GM18867 (cell line): ENCODE measurements around the gene RBM42.
"Not testable (repeated sequence)": the region's sequence is repeated elsewhere in the genome, so short reads cannot be mapped to it uniquely, and the experiment has no call there.

Experiments
- ATAC-seq: cut with Tn5 transposase; IDR thresholded peaks from one replicate; pipeline ENCODE4 v1.9.1; 2021; ENCODE audit warnings: mild to moderate bottlenecking, moderate library complexity; ENCODE audit not compliant: unreplicated experiment

RBM42 gene

DNA sequence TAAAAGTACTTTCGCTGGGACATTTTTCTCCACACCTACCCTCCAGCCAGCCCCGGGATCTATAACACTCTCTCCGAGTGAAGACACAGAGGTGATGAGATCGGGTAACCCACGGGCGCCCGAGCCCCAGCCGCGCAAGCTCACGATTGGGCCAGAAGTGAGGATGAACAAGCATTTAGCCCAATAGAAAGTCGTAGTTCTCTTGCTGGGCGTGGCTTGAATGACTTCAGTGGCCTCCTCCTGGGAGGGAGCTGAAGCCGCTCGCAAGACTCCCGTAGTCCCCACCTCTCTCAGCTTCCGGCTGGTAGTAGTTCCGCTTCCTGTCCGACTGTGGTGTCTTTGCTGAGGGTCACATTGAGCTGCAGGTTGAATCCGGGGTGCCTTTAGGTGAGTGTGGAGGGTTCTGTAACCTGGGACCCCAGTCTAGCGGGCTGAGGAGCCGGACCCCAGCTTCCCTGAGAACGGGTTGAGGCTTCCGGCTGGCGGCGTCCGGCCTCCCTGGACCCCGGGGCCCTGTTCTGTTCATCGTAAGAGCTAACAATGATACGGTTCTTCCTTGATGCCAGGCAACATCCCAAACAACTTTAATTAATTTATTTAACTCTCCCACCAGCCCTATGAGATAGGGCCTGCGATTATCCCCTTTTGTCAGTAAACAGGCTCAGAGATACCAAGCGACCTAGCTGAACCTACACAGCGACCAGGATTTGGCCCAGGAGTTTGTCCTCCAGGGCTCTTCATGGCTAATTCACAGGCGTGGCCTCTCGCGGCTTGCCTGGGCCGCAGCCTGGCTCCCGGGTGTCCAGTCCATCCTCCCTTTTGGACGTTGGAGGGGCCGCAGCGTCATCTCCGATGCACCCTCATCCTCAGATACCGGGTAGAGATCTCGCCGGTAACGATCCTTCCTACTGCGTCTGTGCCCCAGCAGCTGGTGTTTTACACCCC, 19.5 kb downstream of the RBM42 start, which contains the start of gene COX6B1:
COX6B1 (plus strand) TSS at position 307 of the 945 bp plus-strand sequence. CDS start 2,921 bp downstream, outside the sequence.
- peak; percentile 56 for ATAC-seq

DNA sequence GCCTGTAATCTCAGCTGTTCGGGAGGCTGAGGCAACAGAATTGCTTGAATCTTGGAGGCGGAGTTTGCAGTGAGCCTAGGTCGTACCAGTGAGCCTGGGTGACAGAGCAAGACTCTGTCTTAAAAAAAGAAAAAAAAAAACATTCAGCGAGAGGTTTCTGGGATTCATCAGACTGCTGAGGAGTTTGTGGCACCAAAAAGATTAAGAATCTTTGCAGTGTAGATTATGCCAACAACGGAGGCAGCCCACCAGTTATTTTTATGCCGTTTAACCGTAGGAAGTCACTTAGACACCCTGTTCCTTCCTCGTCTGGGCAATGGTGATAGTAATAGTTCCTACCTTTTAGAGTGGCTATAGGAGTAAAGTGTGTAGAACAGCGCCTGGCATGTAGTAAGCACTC, 21.7 kb downstream of the RBM42 start:
- ATAC-seq: no peak

DNA sequence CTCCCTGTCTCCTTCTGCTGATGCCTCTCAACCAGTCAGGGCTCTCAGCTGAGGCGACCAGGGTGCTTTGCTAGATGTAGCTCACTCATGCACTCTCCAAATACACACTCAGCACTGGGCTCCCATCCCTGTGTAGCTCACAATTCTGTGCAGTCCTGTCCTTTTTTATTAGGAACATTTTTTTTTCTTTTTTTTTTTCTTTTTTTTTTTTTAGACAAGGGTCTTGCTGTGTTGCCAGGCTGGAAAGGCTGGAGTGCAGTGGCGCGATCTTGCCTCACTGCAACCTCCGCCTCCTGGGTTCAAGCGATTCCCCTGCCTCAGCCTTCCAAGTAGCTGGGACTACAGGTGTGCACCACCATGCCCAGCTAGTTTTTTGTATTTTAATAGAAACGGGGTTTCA, 26.0 kb downstream of the RBM42 start:
- ATAC-seq: not testable (repeated sequence)

DNA sequence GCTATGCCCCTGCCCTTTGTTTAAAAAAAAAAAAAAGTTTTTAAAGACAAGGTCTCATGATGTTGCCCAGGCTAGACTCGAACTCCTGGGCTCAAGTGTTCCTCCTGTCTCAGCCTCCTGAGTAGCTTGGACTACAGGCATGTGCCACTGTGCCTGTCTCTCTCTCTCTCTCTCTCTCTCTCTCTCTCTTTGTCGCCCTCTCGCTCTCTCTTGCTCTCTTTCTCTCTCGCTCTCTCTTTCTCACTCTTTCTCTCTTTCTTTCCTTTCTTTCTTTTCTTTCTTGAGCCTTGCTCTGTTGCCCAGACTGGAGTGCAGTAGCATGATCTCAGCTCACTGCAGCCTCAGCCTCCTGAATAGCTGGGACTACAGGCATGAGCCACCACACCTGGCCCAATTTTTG, 26.8 kb downstream of the RBM42 start:
- no peak for ATAC-seq

DNA sequence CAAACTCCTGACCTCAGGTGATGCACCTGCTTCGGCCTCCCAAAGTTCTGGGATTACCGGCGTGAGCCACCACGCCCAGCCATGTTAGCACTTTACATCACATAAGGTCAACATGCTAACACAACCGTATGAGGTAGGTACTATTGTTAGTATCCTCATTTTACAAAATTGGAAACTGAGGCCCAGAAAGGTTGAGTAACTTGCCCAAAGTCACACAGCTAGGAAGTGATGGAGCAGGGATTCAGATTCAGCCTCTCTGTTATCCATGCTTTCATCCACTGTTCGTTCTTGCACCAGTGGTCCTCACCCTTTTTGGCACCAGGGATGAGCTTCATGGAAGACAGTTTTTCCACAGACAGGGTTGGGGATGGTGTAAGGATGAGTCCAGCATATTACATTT, 27.9 kb downstream of the RBM42 start:
- ATAC-seq: no peak

DNA sequence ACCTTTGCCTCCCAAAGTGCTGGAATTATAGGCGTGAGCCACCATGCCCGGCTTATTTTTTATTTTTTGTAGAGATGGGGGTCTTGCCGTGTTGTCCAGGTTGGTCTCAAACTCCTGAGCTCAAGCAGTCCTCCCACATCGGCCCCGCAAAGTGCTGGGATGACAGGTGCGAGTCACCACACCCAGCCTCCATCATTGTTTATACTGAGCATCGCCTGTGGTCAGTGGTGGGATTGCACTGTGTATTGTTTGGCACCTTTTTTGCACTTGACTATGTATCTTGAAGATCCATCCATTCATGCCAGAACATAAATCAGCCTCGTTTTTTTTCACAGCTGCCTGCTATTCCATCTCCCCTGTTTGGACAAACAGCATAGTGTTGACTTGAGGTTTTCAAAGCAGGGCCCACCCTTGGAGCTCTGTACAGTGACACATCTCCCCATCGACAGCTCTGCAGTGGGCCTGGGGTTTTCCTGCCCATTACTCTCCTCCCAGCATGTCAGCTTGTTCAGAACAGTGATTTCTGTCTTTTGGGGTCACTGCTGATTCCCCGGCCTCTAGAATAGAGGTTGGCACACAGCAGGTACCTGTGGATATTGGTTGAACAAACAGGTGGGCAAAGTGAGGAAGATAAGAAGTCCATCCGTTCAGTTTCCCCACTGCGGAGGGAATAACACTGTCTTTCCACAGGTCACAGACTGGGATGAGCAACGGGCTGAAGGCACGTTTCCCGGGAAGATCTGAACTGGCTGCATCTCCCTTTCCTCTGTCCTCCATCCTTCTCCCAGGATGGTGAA, 29.3 kb downstream of the RBM42 start:
- no peak for ATAC-seq

DNA sequence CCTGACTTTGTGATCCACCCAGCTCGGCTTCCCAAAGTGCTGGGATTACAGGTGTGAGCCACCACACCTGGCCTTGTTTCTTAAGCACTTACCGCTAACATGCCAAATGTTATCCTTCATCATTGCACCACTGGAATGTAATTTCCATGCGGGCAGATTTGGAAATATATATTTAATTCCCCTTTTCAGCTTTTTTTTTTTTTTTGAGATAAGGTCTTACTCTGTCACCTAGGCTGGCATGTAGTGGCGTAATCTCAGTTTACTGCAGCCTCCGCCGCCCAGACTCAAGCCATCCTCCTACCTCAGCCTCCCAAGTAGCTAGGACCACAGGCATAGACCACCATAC, 33.1 kb downstream of the RBM42 start:
- no peak for ATAC-seq

DNA sequence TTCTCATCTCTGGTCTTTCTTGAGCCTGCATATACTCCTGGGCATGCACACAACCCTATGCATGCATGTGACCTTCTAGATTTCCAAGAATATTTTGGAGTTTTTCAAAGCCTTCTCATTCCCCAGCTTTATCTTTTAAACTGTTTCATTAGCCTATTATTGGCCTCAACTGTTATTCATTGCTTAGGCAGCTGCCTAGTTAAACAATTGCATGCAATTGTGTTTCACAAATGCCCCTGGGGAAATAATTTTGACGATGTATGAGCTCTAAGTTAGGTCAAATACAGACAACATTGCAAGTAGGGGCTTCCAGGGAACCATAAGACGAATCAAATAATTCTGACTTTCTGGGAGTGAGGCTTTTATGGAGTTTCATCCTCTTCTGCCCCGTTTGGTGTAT, 35.1 kb downstream of the RBM42 start:
- no peak for ATAC-seq

DNA sequence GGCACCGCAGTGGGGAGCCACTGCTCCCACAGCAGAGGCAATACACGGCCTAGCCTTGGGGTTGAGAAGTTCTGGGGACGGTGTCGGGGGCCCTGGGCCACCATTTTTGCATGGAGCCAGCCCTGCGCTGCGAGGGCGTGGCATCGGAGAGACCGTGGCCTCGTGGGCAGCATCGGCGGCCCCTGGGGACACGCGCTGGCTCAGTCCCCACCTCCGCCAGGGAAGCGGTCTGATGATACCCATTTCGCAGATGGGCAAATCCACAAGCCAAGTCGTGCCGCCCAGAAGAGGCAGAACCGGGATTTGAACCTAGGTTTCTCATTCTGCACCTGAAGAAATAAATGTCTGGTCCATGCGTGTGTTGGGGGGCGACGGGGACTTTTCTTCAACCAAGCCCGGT, 36.3 kb downstream of the RBM42 start:
- no peak for ATAC-seq

DNA sequence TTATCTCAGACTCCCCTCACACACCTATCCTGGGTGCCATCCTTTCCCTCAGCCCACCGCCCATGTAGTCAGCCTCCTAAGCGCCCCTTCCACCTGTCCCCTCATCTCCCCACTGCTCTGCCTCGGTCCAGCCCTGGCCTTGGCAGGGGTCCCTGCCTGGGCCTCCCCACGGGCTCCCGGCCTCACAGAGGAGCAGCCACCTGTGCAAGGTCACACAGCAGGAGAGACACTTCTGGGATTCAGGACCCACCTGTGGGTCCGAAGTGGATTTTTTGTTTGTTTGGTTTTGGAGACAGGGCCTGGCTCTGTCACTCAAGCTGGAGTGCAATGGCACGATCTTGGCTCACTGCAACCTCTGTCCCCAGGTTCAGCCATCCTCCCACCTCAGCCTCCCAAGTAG, 36.8 kb downstream of the RBM42 start:
- no peak for ATAC-seq

DNA sequence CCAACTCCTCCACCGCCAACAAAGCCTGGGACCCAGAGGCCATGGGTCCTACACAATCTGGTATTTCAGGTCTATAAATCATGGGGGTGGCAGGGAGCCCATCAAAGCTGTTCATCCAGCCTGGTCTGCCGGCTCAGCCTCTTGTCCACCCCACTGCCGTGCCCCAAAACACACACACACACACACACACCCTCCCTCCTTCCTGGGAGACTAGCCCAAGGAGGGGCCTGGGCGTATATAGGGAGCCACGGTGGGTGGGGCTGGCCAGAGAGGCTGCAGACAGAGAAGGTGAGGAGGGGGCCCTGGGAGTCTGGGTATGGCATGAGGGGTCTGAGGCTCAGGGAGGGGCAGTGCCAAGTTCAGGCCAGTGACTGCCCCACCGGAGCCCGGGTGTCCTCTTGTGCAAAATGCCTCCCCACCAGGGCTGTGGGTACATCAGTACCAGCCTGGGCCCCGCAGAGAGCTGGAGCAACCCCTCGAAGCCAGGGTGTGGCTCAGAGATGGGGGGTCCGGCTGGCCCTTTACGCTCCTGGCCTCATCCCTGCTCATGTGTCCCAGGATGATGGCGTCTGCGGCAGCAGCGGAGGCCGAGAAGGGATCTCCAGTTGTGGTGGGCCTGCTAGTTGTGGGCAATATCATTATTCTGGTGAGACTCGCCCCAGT, 37.5 kb downstream of the RBM42 start, which contains the start of gene UPK1A:
UPK1A (plus strand) TSS at position 267 of the 663 bp plus-strand sequence; CDS start at position 563, 296 bp downstream.
- ATAC-seq: no peak

DNA sequence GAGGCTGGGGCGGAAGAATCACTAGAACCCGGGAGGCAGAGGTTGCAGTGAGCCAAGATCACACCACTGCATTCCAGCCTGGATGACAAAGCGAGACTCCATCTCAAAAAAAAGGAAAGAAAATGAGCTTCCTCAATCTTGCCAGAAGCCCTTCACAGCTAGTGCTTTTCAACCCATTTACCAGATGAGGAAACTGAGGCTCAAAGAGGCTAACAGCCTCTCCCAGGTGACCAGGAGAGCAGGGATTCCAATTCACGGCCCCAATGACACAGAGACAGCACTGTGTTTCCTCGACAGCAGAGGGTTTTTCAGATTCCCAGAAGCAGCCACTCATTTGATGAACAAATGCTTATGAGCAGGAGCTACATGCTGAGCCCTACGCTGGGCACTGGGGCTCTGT, 40.7 kb downstream of the RBM42 start:
- no peak for ATAC-seq

DNA sequence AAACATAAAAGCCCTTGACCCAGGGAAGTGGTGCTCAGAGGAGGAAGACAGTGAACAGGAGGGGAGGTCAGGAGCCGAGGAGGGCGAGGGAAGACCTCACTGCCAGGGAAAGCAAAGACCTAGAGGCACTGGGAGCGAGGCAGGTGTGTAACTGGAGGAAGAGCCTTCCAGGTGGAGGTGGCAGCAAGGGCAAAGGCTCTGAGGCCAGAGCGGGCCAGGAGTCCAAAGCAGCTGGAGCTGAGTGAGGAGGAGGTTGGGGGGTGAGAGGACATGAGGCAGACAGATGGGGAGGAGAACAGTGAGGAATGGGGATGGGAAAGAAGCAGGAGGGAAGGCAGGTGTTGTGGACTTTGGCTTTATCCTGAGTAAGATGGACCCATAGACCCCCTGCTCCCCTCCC, 41.1 kb downstream of the RBM42 start:
- no peak for ATAC-seq

DNA sequence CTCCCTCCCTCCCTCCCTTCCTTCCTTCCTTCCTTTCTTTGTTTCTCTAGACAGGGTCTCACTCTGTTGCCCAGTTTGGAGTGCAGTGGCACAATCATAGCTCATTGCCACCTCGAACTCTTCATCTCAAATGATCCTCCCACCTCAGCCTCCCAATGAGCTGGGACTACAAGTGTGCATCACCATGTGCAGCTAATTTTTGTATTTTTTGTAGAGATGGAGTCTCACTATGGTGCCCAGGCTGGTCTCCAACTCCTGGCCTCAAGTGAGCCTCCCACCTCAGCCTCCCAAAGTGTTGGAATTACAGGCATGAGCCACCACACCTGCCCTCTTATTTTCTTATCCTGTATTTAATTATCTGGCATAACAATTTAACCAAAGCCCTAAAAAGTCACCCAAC, 41.9 kb downstream of the RBM42 start:
- ATAC-seq: no peak

DNA sequence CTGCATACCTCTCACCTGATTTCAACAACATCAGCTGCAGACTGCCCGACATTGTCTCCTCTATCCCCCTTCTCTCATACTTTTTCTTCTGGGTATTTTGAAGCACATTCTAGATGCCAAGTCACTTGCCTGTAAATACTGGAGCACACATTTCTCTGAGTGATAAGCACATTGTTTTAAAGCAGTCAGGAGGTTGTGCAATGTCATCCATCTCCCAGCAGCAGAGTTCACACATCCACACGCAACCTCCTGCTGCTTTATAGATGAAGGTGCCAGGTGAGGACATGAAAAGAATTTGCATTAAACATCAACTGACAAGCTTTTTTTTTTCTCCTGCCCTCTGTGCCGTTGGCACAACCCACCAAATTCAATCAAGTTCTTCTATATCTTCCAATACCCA, 43.0 kb downstream of the RBM42 start:
- ATAC-seq: no peak

DNA sequence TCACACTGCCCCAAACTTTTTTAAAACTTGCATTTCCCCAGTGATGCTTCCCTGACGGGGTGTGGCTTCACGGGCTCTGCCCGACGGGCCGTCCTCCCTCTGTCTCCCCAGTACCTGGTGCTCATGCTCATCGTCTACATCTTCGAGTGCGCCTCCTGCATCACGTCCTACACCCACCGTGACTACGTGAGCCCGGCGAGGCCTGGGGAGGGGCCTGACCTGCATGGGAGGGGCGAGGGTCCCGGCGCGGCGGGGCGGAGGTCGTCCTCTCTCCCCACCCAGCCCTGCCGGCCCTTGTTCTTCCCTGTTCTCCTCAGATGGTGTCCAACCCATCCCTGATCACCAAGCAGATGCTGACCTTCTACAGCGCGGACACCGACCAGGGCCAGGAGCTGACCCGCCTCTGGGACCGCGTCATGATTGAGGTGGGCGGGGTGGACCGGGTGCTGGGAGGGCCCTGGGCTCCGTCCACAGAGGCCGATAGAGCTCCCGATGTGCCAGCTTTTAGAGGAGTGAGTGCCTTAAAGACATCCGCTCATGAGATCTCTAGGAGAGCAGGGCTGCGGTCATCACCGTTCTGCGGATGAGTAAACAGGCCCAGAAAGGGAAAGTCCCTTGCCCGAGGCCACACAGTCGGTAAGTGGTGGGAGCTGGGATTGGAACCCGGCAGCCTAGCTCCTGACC, 44.4 kb downstream of the RBM42 start:
- ATAC-seq: no peak

DNA sequence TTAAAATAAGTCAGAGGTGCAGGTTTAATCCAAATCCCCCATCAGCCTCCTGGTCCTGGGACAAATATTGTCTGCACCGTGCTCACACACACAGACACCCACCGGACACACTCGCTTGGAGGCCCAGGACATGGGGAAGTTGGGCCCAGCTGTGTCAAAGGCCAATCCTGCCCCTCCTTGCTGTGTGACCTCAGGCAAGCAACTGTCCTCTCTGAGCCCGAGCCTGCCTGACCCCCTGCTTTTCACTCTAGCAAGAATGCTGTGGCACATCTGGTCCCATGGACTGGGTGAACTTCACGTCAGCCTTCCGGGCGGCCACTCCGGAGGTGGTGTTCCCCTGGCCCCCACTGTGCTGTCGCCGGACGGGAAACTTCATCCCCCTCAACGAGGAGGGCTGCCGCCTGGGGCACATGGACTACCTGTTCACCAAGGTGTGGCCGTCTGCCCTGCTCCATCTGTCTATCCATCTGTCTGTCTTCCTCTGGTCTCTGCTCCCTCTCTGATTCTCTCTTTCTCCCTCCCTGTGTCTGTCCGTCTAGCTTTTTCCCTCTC, 46.8 kb downstream of the RBM42 start:
- ATAC-seq: no peak
